ENCODE results near the gene IL18R1. TPM values are rescaled to one million over a fixed set of nuclear protein-coding genes. Genes with fewer than 3 reads are reported as not detected.

The IL18R1 gene
- total RNA-seq, 1 donor from 2014 or later, result 2.4 TPM

DNA sequence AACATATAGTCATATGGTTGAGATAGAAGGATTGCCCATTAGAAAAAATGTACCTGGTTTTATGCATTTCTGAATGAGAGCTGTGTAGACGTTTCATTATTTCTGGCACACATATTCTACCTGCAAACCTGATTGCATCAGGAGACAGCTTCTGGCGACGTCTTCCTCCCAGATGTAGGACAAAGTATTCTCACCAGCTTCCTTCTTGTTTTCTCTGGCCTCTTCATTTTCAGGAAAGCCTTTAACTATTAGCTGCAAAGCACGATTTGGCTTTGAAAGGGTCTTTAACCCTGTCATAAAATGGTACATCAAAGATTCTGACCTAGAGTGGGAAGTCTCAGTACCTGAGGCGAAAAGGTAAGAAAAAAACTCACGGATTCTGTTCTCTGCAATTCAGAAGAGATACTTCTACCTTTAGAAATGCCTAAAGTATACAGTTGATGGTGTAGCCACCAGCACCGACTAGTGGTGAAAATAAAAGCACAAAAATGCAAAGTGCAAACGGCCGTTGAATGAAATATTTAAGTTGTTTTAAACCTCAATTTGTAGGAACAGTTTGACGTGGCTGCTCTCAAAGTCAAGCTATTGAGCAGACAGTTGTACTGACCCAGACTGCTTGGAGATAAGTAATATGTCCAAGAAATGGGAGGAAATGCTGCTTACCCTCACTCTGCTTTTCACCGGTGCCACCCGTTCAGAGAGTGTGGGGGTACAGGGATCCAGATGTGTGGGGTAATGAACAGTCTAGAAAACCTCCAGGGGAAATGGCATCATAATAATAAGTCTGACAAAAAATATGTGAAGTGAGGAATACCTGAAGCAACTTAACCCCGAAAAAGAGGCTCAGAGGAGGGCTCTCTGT lies 87.6 kb downstream of the IL18R1 start:
- Histone ChIP-seq H3K27ac (ENCODE audit: low read depth, low read length) (no peak overlapping the region), H2AFZ (ENCODE audit: low read depth, low read length) (no peak overlapping the region), H3K9me3 (ENCODE audit: insufficient read depth, low read depth, low read length) (no peaks in the 10 kb centered on the region), H3K4me3 (ENCODE audit: insufficient read depth, low read depth, low read length) (no peak overlapping the region), H3K4me2 (ENCODE audit: low read length) (no peak overlapping the region), H3K79me2 (ENCODE audit: insufficient read depth, low read length) (no peaks in the 10 kb centered on the region), H3K4me1 (ENCODE audit: insufficient read depth, low read length) (peaks cover 8% of the 10 kb centered on the region), H3K9ac (ENCODE audit: low read length) (no peak overlapping the region), H3K27me3 (ENCODE audit: insufficient read depth, low read length) (no peaks in the 10 kb centered on the region), H4K20me1 (ENCODE audit: insufficient read depth, low read length) (no peaks in the 10 kb centered on the region), H3K36me3 (ENCODE audit: insufficient read depth, low read length) (no peaks in the 10 kb centered on the region)
- DNase-seq (ENCODE audit: low read depth), result peak; percentile 8
- no peak for FAIRE-seq
- H3K4me3 Mint-ChIP-seq (ENCODE audit: unreplicated experiment), result no peak overlapping the region
- TF ChIP-seq EZH2 (IDR thresholded peaks at IDR 0.05; ENCODE audit: insufficient read depth, low read length) (no peak), CTCF (IDR thresholded peaks at IDR 0.05; ENCODE audit: insufficient read depth, low read depth, low read length) (peak; percentile 87)
- H3K9me3 Mint-ChIP-seq (ENCODE audit: unreplicated experiment), result no peaks in the 10 kb centered on the region
- H3K27me3 Mint-ChIP-seq (ENCODE audit: low read depth, unreplicated experiment), result no peaks in the 10 kb centered on the region
- H3K4me1 Mint-ChIP-seq (ENCODE audit: low read depth, unreplicated experiment), result no peaks in the 10 kb centered on the region
- no peaks in the 10 kb centered on the region for H3K36me3 Mint-ChIP-seq (ENCODE audit: low read depth, unreplicated experiment)
- no peak overlapping the region for H3K27ac Mint-ChIP-seq (ENCODE audit: unreplicated experiment)

- Histone ChIP-seq H3K4me3 (ENCODE audit: insufficient read depth, low read depth, low read length) (no peak overlapping the region), H2AFZ (ENCODE audit: low read depth, low read length) (no peak overlapping the region), H3K27me3 (ENCODE audit: insufficient read depth, low read length) (no peaks in the 10 kb centered on the region), H3K79me2 (ENCODE audit: insufficient read depth, low read length) (no peaks in the 10 kb centered on the region), H3K4me2 (ENCODE audit: low read length) (no peak overlapping the region), H3K36me3 (ENCODE audit: insufficient read depth, low read length) (no peaks in the 10 kb centered on the region), H3K9ac (ENCODE audit: low read length) (no peak overlapping the region), H3K4me1 (ENCODE audit: insufficient read depth, low read length) (peaks cover 5% of the 10 kb centered on the region), H3K9me3 (ENCODE audit: insufficient read depth, low read depth, low read length) (no peaks in the 10 kb centered on the region), H3K27ac (ENCODE audit: low read depth, low read length) (no peak overlapping the region), H4K20me1 (ENCODE audit: insufficient read depth, low read length) (no peaks in the 10 kb centered on the region)
- H3K4me3 Mint-ChIP-seq (ENCODE audit: unreplicated experiment), result no peak overlapping the region
- no peak for FAIRE-seq
- no peaks in the 10 kb centered on the region for H3K27me3 Mint-ChIP-seq (ENCODE audit: low read depth, unreplicated experiment)
- H3K9me3 Mint-ChIP-seq (ENCODE audit: unreplicated experiment), result no peaks in the 10 kb centered on the region
- no peak overlapping the region for H3K27ac Mint-ChIP-seq (ENCODE audit: unreplicated experiment)
- no peak for TF ChIP-seq EZH2 (IDR thresholded peaks at IDR 0.05; ENCODE audit: insufficient read depth, low read length)
- no peak for TF ChIP-seq CTCF (IDR thresholded peaks at IDR 0.05; ENCODE audit: insufficient read depth, low read depth, low read length)
- no peak for DNase-seq (ENCODE audit: low read depth)
- H3K4me1 Mint-ChIP-seq (ENCODE audit: low read depth, unreplicated experiment), result no peaks in the 10 kb centered on the region
- no peaks in the 10 kb centered on the region for H3K36me3 Mint-ChIP-seq (ENCODE audit: low read depth, unreplicated experiment)
These were observed 88.6 kb downstream of the IL18R1 start for GRCh38 chr2:102444233-102444632.

DNA sequence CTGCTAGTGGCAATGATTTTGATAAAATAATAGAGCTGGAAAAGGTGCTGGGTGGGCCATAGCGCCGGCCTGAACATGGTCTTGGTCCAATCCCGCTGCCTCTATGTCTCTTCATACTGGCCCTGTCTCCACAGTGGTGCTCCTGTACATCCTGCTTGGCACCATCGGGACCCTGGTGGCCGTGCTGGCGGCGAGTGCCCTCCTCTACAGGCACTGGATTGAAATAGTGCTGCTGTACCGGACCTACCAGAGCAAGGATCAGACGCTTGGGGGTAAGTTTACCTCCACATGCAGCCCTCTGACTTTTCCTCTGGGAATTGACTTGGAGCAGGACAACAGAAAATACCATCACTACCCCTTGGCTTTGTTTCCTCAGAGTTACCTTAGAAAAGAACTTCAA lies 91.3 kb downstream of the IL18R1 start:
- no peaks in the 10 kb centered on the region for H4K20me1 ChIP-seq (ENCODE audit: insufficient read depth, low read length)
- H3K9ac ChIP-seq (ENCODE audit: low read length), result no peak overlapping the region
- Mint-ChIP-seq H3K27me3 (ENCODE audit: low read depth, unreplicated experiment) (peaks cover 7% of the 10 kb centered on the region), H3K4me3 (ENCODE audit: unreplicated experiment) (no peak overlapping the region), H3K36me3 (ENCODE audit: low read depth, unreplicated experiment) (no peaks in the 10 kb centered on the region), H3K9me3 (ENCODE audit: unreplicated experiment) (no peaks in the 10 kb centered on the region), H3K27ac (ENCODE audit: unreplicated experiment) (no peak overlapping the region), H3K4me1 (ENCODE audit: low read depth, unreplicated experiment) (no peaks in the 10 kb centered on the region)
- H2AFZ ChIP-seq (ENCODE audit: low read depth, low read length), result no peak overlapping the region
- no peaks in the 10 kb centered on the region for H3K4me1 ChIP-seq (ENCODE audit: insufficient read depth, low read length)
- H3K79me2 ChIP-seq (ENCODE audit: insufficient read depth, low read length), result no peaks in the 10 kb centered on the region
- H3K36me3 ChIP-seq (ENCODE audit: insufficient read depth, low read length), result no peaks in the 10 kb centered on the region
- no peak for TF ChIP-seq CTCF (IDR thresholded peaks at IDR 0.05; ENCODE audit: insufficient read depth, low read depth, low read length)
- TF ChIP-seq EZH2 (IDR thresholded peaks at IDR 0.05; ENCODE audit: insufficient read depth, low read length), result no peak
- FAIRE-seq (no peak), DNase-seq (ENCODE audit: low read depth) (no peak)
- H3K27me3 ChIP-seq (ENCODE audit: insufficient read depth, low read length), result peaks cover 3% of the 10 kb centered on the region
- H3K4me2 ChIP-seq (ENCODE audit: low read length), result no peak overlapping the region
- no peak overlapping the region for H3K4me3 ChIP-seq (ENCODE audit: insufficient read depth, low read depth, low read length)
- no peak overlapping the region for H3K27ac ChIP-seq (ENCODE audit: low read depth, low read length)
- H3K9me3 ChIP-seq (ENCODE audit: insufficient read depth, low read depth, low read length), result no peaks in the 10 kb centered on the region
